IPS-15b (cell line): Measurements from ENCODE around the gene PPIP5K1.

Experiments
- H3K27me3 ChIP-seq: one replicate; pipeline ENCODE4 v1.6.1; 2013; ENCODE audit warnings: low read length; ENCODE audit not compliant: control insufficient read depth, insufficient read depth
- H3K36me3 ChIP-seq: one replicate; pipeline ENCODE4 v1.6.1; 2013; ENCODE audit warnings: low read length; ENCODE audit not compliant: control insufficient read depth, insufficient read depth
- H3K4me1 ChIP-seq: one replicate; pipeline ENCODE4 v1.6.1; 2013; ENCODE audit warnings: mild to moderate bottlenecking, low read length; ENCODE audit not compliant: control insufficient read depth, insufficient read depth
- H3K4me3 ChIP-seq: one replicate; pipeline ENCODE4 v1.5.1; 2013; ENCODE audit warnings: low read depth, low read length
- H3K9ac ChIP-seq: one replicate; pipeline ENCODE4 v1.6.1; 2013; ENCODE audit warnings: low read depth, mild to moderate bottlenecking, low read length
- H3K9me3 ChIP-seq: one replicate; pipeline ENCODE4 v1.6.1; 2013; ENCODE audit warnings: mild to moderate bottlenecking, low read length; ENCODE audit not compliant: control insufficient read depth, insufficient read depth

The PPIP5K1 gene

DNA sequence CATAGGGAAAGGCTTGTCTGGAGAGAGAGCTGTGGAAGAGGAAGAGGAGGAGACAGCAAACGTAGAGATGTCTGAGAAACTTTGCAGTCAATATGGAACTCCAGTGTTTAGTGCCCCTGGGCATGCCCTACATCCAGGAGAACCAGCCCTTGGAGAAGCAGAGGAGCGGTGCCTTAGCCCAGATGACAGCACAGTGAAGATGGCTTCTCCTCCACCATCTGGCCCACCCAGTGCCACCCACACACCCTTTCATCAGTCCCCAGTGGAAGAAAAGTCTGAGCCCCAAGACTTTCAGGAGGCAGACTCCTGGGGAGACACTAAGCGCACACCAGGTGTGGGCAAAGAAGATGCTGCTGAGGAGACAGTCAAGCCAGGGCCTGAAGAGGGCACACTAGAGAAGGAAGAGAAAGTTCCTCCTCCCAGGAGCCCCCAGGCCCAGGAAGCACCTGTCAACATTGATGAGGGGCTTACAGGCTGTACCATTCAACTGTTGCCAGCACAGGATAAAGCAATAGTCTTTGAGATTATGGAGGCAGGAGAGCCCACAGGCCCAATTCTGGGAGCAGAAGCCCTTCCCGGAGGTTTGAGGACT is 65.7 kb downstream of the PPIP5K1 start:
- Histone ChIP-seq H3K36me3 (peaks cover 4% of the 10 kb centered on the region), H3K4me1 (no peaks in the 10 kb centered on the region), H3K9ac (no peak overlapping the region), H3K9me3 (no peaks in the 10 kb centered on the region), H3K27me3 (peaks cover 15% of the 10 kb centered on the region), H3K4me3 (no peak overlapping the region)

DNA sequence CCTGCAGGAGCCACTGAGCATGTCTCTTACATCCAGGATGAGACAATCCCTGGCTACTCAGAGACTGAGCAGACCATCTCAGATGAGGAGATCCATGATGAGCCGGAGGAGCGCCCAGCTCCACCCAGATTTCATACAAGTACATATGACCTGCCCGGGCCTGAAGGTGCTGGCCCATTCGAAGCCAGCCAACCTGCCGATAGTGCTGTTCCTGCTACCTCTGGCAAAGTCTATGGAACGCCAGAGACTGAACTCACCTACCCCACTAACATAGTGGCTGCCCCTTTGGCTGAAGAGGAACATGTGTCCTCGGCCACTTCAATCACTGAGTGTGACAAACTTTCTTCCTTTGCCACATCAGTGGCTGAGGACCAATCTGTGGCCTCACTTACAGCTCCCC is 66.4 kb downstream of the PPIP5K1 start:
- Histone ChIP-seq H3K9ac (no peak overlapping the region), H3K4me1 (peaks cover 4% of the 10 kb centered on the region), H3K4me3 (no peak overlapping the region), H3K36me3 (peaks cover 4% of the 10 kb centered on the region), H3K27me3 (peaks cover 22% of the 10 kb centered on the region), H3K9me3 (no peaks in the 10 kb centered on the region)

DNA sequence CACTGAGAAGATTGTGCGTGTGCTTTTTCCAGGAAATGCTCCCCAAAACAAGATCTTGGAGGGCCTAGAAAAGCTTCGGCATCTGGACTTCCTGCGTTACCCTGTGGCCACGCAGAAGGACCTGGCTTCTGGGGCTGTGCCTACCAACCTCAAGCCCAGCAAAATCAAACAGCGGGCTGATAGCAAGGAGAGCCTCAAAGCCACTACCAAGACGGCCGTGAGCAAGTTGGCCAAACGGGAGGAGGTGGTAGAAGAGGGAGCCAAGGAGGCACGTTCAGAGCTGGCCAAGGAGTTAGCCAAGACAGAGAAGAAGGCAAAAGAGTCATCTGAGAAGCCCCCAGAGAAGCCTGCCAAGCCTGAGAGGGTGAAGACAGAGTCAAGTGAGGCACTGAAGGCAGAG is 67.8 kb downstream of the PPIP5K1 start:
- Histone ChIP-seq H3K27me3 (peaks cover 22% of the 10 kb centered on the region), H3K9me3 (no peaks in the 10 kb centered on the region), H3K4me1 (peaks cover 5% of the 10 kb centered on the region), H3K4me3 (no peak overlapping the region), H3K36me3 (peaks cover 4% of the 10 kb centered on the region), H3K9ac (no peak overlapping the region)

DNA sequence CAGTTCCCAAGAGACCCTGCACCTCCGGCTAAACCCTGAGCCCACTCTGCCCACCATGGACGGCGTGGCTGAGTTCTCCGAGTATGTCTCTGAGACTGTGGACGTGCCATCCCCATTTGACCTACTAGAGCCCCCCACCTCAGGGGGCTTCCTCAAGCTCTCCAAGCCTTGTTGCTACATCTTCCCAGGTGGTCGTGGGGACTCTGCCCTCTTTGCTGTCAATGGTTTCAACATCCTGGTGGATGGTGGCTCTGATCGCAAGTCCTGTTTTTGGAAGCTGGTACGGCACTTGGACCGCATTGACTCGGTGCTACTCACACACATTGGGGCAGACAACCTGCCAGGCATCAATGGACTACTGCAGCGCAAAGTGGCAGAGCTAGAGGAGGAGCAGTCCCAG is 68.6 kb downstream of the PPIP5K1 start:
- Histone ChIP-seq H3K36me3 (peaks cover 4% of the 10 kb centered on the region), H3K4me3 (no peak overlapping the region), H3K4me1 (peaks cover 10% of the 10 kb centered on the region), H3K27me3 (peaks cover 30% of the 10 kb centered on the region), H3K9ac (no peak overlapping the region), H3K9me3 (no peaks in the 10 kb centered on the region)

GRCh38 chr15:43520138-43520537 is 69.9 kb downstream of the PPIP5K1 start:
- no peaks in the 10 kb centered on the region for H3K9me3 ChIP-seq
- H3K9ac ChIP-seq, result no peak overlapping the region
- peaks cover 41% of the 10 kb centered on the region for H3K27me3 ChIP-seq
- peaks cover 4% of the 10 kb centered on the region for H3K36me3 ChIP-seq
- no peak overlapping the region for H3K4me3 ChIP-seq
- peaks cover 13% of the 10 kb centered on the region for H3K4me1 ChIP-seq

- Histone ChIP-seq H3K4me1 (peaks cover 13% of the 10 kb centered on the region), H3K9me3 (no peaks in the 10 kb centered on the region), H3K27me3 (peaks cover 42% of the 10 kb centered on the region), H3K36me3 (peaks cover 4% of the 10 kb centered on the region), H3K4me3 (peak overlapping the region; percentile 63), H3K9ac (no peak overlapping the region)
Measured at GRCh38 chr15:43519196-43519595, 70.8 kb downstream of the PPIP5K1 start.

DNA sequence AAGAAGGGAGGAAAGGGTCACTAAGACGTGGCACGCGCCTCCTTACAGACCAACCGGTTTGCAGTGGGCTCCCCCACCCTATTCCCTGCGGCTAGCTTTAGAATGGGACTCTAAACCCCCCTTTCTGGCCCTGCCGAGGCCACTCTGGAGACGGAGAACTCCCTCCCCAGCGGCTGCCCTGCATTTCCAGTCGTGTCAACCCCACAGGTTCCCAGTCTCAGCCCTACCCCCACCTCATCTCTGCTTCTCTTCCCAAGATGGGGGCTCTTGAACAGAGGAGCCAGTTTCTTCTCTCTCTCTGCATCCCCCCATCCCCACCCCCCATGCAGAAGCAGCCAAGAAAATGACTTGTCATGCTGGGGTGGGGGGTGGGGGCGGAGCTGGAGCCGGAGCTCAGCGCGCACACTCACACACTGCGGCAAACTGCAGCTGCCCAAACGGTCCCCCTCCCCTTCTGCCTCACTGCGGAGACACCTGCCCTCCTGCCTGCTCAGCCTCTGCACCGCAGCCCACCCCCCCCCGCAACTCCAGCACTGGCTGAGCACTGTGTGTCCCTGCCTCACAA is 71.7 kb downstream of the PPIP5K1 start:
- Histone ChIP-seq H3K9ac (no peak overlapping the region), H3K27me3 (peaks cover 44% of the 10 kb centered on the region), H3K36me3 (peaks cover 4% of the 10 kb centered on the region), H3K4me3 (peak overlapping the region; percentile 63), H3K9me3 (no peaks in the 10 kb centered on the region), H3K4me1 (peaks cover 13% of the 10 kb centered on the region)

DNA sequence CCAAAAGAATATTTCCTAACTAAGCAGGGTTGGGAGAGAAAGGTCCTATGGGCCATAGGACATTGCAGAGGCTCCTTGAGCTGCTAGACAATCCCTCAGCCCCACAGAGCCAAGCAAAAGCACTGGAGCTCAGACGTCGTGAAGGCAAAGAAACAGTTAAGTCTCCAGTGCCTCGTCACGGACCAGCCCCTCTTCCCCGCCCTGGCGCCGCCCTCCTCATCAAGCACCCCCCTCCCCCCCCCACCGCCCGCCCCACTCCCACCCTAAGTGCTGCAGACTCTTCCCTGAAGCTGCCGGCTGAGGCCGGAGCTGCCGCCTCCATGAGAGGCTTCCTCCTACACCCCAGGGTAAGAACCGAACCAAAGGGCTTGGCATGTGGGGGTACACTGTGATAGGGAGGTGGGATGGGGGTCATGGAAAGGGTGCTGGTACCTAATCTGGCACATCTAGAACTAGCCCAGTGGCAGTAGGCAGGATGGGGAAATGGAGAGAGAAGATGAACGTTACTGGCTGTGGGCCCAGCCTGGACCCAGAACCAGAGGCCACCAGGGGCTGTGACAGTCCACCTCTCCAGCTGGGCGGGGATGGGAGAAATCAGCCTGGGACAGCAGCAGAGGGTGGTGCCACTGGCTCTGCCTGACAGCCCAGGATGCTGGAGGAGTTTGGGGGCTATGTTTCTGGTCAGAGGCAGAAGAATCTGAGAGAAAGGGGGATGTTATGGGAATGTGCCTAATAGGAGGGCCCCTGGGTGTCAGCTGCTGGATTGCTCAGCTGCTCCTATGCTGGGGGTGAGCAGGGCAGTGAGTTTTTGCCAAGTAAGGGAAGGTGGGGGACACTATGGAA is 72.4 kb downstream of the PPIP5K1 start, which contains the start of gene MAP1A:
Gene MAP1A, plus strand, starts transcription at position 255 of the 843 bp plus-strand sequence. CDS start 3,866 bp downstream, outside the sequence.
- Histone ChIP-seq H3K27me3 (peaks cover 48% of the 10 kb centered on the region), H3K4me1 (peaks cover 13% of the 10 kb centered on the region), H3K36me3 (peaks cover 4% of the 10 kb centered on the region), H3K4me3 (peak within 1 kb of the TSS; percentile 63), H3K9ac (no peak within 1 kb of the TSS), H3K9me3 (no peaks in the 10 kb centered on the region)

DNA sequence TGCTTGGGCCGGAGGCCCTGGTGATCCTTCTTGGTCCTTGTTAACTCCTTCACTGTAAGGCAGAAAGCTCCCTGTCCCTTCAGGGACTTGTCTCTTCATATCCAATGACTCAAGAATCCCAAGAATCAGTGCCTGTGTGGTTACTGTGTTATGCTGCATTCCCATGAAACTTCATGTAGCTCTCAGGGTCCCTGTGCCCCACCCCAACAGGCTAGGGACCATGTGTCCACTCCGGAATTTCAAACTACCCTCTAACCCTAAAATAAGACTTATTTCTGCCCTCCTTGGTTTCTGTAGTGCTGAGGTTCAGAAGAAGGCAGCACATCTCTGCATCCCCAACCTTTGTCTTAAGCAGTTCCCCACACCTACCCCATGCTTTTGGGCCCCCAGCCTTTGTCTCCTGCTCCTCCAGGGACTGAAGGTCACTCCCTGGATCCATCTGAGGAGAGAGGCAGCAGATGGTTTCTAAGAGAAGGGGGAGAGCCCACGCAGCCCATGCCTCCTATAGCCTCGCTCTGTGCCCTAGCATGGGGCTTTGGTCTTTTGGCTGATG is 73.1 kb downstream of the PPIP5K1 start:
- H3K4me3 ChIP-seq, result peak overlapping the region; percentile 45

GRCh38 chr15:43516185-43516584 is 73.8 kb downstream of the PPIP5K1 start:
- Histone ChIP-seq H3K4me1 (peaks cover 13% of the 10 kb centered on the region), H3K4me3 (peak overlapping the region; percentile 2), H3K9me3 (no peaks in the 10 kb centered on the region), H3K36me3 (no peaks in the 10 kb centered on the region), H3K27me3 (peaks cover 62% of the 10 kb centered on the region), H3K9ac (no peak overlapping the region)

More for the DNA sequence above, 73.1 kb downstream of the PPIP5K1 start:
- Histone ChIP-seq H3K4me1 (peaks cover 13% of the 10 kb centered on the region), H3K36me3 (peaks cover 3% of the 10 kb centered on the region), H3K9me3 (no peaks in the 10 kb centered on the region), H3K27me3 (peaks cover 55% of the 10 kb centered on the region), H3K9ac (no peak overlapping the region)

DNA sequence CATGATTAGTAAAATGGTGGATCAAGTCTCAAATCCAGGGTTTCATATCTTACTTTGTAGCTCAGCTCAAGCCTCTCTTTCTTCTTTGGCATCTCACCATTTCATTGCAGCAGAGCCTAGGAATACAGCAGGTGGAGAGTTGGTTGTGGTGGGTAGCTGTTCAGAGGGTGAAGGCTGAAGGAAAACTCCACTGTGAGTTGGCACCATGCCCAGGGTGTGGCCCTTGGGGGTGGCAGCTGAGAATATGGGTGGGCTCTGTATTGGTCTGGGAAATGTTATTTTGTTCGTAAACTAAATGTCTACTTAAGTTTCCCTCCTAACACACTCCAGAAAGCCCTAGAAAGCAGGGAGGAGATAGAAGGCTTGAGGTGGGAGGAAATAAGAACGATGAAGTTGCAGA is 74.3 kb downstream of the PPIP5K1 start:
- H3K9me3 ChIP-seq, result no peaks in the 10 kb centered on the region
- H3K4me1 ChIP-seq, result peaks cover 13% of the 10 kb centered on the region
- no peak overlapping the region for H3K9ac ChIP-seq
- H3K4me3 ChIP-seq, result no peak overlapping the region
- no peaks in the 10 kb centered on the region for H3K36me3 ChIP-seq
- H3K27me3 ChIP-seq, result peaks cover 63% of the 10 kb centered on the region
